GM21576 (cell line): ENCODE data around the gene ZNF764.
"Not testable (repeated sequence)": the region's sequence is repeated elsewhere in the genome, so short reads cannot be mapped to it uniquely, and the experiment has no call there.

ENCODE experiments used
- ATAC-seq: cut with Tn5 transposase; IDR thresholded peaks from one replicate; pipeline ENCODE4 v1.9.1; 2021; ENCODE audit warnings: mild to moderate bottlenecking, moderate library complexity; ENCODE audit not compliant: unreplicated experiment

The ZNF764 gene

GRCh38 chr16:30557957-30558788 is at the start of gene ZNF764:
ZNF764 (minus strand) TSS chr16:30558374; CDS start chr16:30558182, 192 bp downstream.
- peak; percentile 88 for ATAC-seq

- ATAC-seq, result no peak
These were observed 47.8 kb upstream of the ZNF764 start for GRCh38 chr16:30606004-30606403.

- ATAC-seq, result no peak
These were observed 47.0 kb upstream of the ZNF764 start for GRCh38 chr16:30605158-30605557.

- ATAC-seq, result no peak
These were observed 46.3 kb upstream of the ZNF764 start for GRCh38 chr16:30604316-30604947.

GRCh38 chr16:30603945-30604315 is 45.8 kb upstream of the ZNF764 start:
- no peak for ATAC-seq

- ATAC-seq, result no peak
These were observed 44.6 kb upstream of the ZNF764 start for GRCh38 chr16:30602616-30603277.

- no peak for ATAC-seq
These were observed 43.8 kb upstream of the ZNF764 start for GRCh38 chr16:30601966-30602365.

GRCh38 chr16:30600929-30601328 is 42.8 kb upstream of the ZNF764 start:
- ATAC-seq, result no peak

- ATAC-seq, result no peak
These were observed 42.0 kb upstream of the ZNF764 start for GRCh38 chr16:30600215-30600614.

- no peak for ATAC-seq
These were observed 34.7 kb upstream of the ZNF764 start for GRCh38 chr16:30592871-30593270.

- not testable (repeated sequence) for ATAC-seq
These were observed 32.7 kb upstream of the ZNF764 start for GRCh38 chr16:30590869-30591268.

GRCh38 chr16:30589582-30589981 is 31.4 kb upstream of the ZNF764 start:
- not testable (repeated sequence) for ATAC-seq

- ATAC-seq, result no peak
These were observed 30.5 kb upstream of the ZNF764 start for GRCh38 chr16:30588651-30589050.

GRCh38 chr16:30585400-30586191 is 27.4 kb upstream of the ZNF764 start, which contains the start of gene ZNF785:
ZNF785 (minus strand) TSS chr16:30585697; CDS start chr16:30585611, 86 bp downstream.
- ATAC-seq, result peak; percentile 81

- peak; percentile 19 for ATAC-seq
These were observed 26.8 kb upstream of the ZNF764 start for GRCh38 chr16:30585022-30585399.

GRCh38 chr16:30582611-30583340 is 24.6 kb upstream of the ZNF764 start:
- no peak for ATAC-seq

GRCh38 chr16:30581457-30581856 is 23.3 kb upstream of the ZNF764 start:
- no peak for ATAC-seq

- no peak for ATAC-seq
These were observed 16.5 kb upstream of the ZNF764 start for GRCh38 chr16:30574678-30575077.

- peak; percentile 63 for ATAC-seq
These were observed 13.5 kb upstream of the ZNF764 start, which contains the start of gene ZNF688 for GRCh38 chr16:30571445-30572322. ZNF688 (minus strand) TSS chr16:30571714; CDS start chr16:30571629, 85 bp downstream.
